Osteocyte (in vitro differentiated cells): Measurements from ENCODE around the gene LIMCH1. TPM values are rescaled to one million over a fixed set of nuclear protein-coding genes. Genes with fewer than 3 reads are reported as not detected.

Experiments
- DNase-seq: peaks from one replicate; pipeline ENCODE4 v3.0.0; 2021; ENCODE audit warnings: mixed read lengths; ENCODE audit not compliant: unreplicated experiment; ENCODE audit errors: extremely low spot score
- H3K27ac Mint-ChIP-seq: one replicate; pipeline ENCODE4 v1.8.0; 2021; ENCODE audit warnings: mild to moderate bottlenecking, mixed read lengths; ENCODE audit not compliant: unreplicated experiment
- H3K27me3 Mint-ChIP-seq: one replicate; pipeline ENCODE4 v1.8.0; 2021; ENCODE audit warnings: mixed read lengths; ENCODE audit not compliant: unreplicated experiment
- H3K36me3 Mint-ChIP-seq: one replicate; pipeline ENCODE4 v1.8.0; 2021; ENCODE audit warnings: mixed read lengths; ENCODE audit not compliant: unreplicated experiment
- H3K4me1 Mint-ChIP-seq: one replicate; pipeline ENCODE4 v1.8.0; 2021; ENCODE audit warnings: mixed read lengths; ENCODE audit not compliant: unreplicated experiment
- H3K4me3 Mint-ChIP-seq: one replicate; pipeline ENCODE4 v1.8.0; 2021; ENCODE audit warnings: mild to moderate bottlenecking, moderate library complexity, mixed read lengths; ENCODE audit not compliant: unreplicated experiment
- H3K9me3 Mint-ChIP-seq: one replicate; pipeline ENCODE4 v1.8.0; 2021; ENCODE audit warnings: mixed read lengths; ENCODE audit not compliant: unreplicated experiment
- CTCF ChIP-seq: fragments of 200-600 bp; sonication (generic); IDR thresholded peaks from 2 replicates; pipeline ENCODE4 v1.5.0; 2021; ENCODE audit warnings: antibody characterized with exemption, mild to moderate bottlenecking, moderate library complexity
- total RNA-seq: library from RNA; stranded (reverse); gene quantifications from 2 replicates; pipeline ENCODE4 v1.2.1, GENCODE V29; 2021

Gene LIMCH1
- total RNA-seq, 1 donor from 2014 or later: 0.43 TPM

- no peaks in the 10 kb centered on the region for H3K36me3 Mint-ChIP-seq
- H3K4me1 Mint-ChIP-seq: no peaks in the 10 kb centered on the region
- H3K4me3 Mint-ChIP-seq: no peak overlapping the region
- DNase-seq: no peak
- no peaks in the 10 kb centered on the region for H3K9me3 Mint-ChIP-seq
- H3K27ac Mint-ChIP-seq: no peak overlapping the region
- TF ChIP-seq CTCF: no peak
- peaks cover 32% of the 10 kb centered on the region for H3K27me3 Mint-ChIP-seq
Observed at GRCh38 chr4:41602886-41603498, 65.0 kb downstream of the LIMCH1 start.

- no peak for TF ChIP-seq CTCF
- H3K27ac Mint-ChIP-seq: no peak overlapping the region
- H3K36me3 Mint-ChIP-seq: no peaks in the 10 kb centered on the region
- peaks cover 18% of the 10 kb centered on the region for H3K4me1 Mint-ChIP-seq
- no peaks in the 10 kb centered on the region for H3K9me3 Mint-ChIP-seq
- peaks cover 46% of the 10 kb centered on the region for H3K27me3 Mint-ChIP-seq
- no peak overlapping the region for H3K4me3 Mint-ChIP-seq
- no peak for DNase-seq
Observed at GRCh38 chr4:41609851-41610250, 71.9 kb downstream of the LIMCH1 start.

GRCh38 chr4:41610474-41610873 lies 72.5 kb downstream of the LIMCH1 start:
- no peak for TF ChIP-seq CTCF
- H3K4me3 Mint-ChIP-seq: no peak overlapping the region
- DNase-seq: no peak
- H3K27me3 Mint-ChIP-seq: peaks cover 49% of the 10 kb centered on the region
- no peaks in the 10 kb centered on the region for H3K9me3 Mint-ChIP-seq
- peaks cover 18% of the 10 kb centered on the region for H3K4me1 Mint-ChIP-seq
- no peak overlapping the region for H3K27ac Mint-ChIP-seq
- no peaks in the 10 kb centered on the region for H3K36me3 Mint-ChIP-seq

- H3K27me3 Mint-ChIP-seq: peaks cover 51% of the 10 kb centered on the region
- no peak for DNase-seq
- no peaks in the 10 kb centered on the region for H3K9me3 Mint-ChIP-seq
- no peak overlapping the region for H3K4me3 Mint-ChIP-seq
- H3K36me3 Mint-ChIP-seq: no peaks in the 10 kb centered on the region
- H3K27ac Mint-ChIP-seq: no peak overlapping the region
- H3K4me1 Mint-ChIP-seq: peaks cover 18% of the 10 kb centered on the region
- TF ChIP-seq CTCF: no peak
Observed at GRCh38 chr4:41611124-41611838, 73.3 kb downstream of the LIMCH1 start.
